NCI-H748 treated with DMSO at 0.1 percent for 48 hours (cell line): Measurements from ENCODE around the gene MSH2.
"Not testable (repeated sequence)": the region's sequence is repeated elsewhere in the genome, so short reads cannot be mapped to it uniquely, and the experiment has no call there.

Experiments
- DNase-seq: peaks from one replicate; lab custom pipeline; 2025; lab: John Stamatoyannopoulos, UW

The MSH2 gene

GRCh38 chr2:47484396-47484795 is 81.4 kb downstream of the MSH2 start:
- no peak for DNase-seq

- DNase-seq, result no peak
These were observed 82.2 kb downstream of the MSH2 start for GRCh38 chr2:47485177-47485576.

GRCh38 chr2:47485751-47486300 is 82.9 kb downstream of the MSH2 start:
- no peak for DNase-seq

- DNase-seq, result no peak
These were observed 84.0 kb downstream of the MSH2 start for GRCh38 chr2:47486841-47487497.

GRCh38 chr2:47487498-47487875 is 84.5 kb downstream of the MSH2 start:
- DNase-seq, result no peak

GRCh38 chr2:47488870-47489584 is 86.1 kb downstream of the MSH2 start:
- DNase-seq, result no peak

- DNase-seq, result no peak
These were observed 87.5 kb downstream of the MSH2 start for GRCh38 chr2:47490406-47490805.

GRCh38 chr2:47493317-47494035 is 90.5 kb downstream of the MSH2 start:
- no peak for DNase-seq

- no peak for DNase-seq
These were observed 91.5 kb downstream of the MSH2 start for GRCh38 chr2:47494267-47495130.

- DNase-seq, result no peak
These were observed 95.0 kb downstream of the MSH2 start for GRCh38 chr2:47497843-47498460.

- no peak for DNase-seq
These were observed 96.1 kb downstream of the MSH2 start for GRCh38 chr2:47499093-47499492.

GRCh38 chr2:47499621-47500309 is 96.8 kb downstream of the MSH2 start:
- no peak for DNase-seq

- no peak for DNase-seq
These were observed 98.6 kb downstream of the MSH2 start for GRCh38 chr2:47501374-47502200.

GRCh38 chr2:47502498-47502897 is 99.5 kb downstream of the MSH2 start:
- DNase-seq, result not testable (repeated sequence)

GRCh38 chr2:47503481-47504070 is 100.6 kb downstream of the MSH2 start:
- DNase-seq, result no peak

- DNase-seq, result no peak
These were observed 101.3 kb downstream of the MSH2 start for GRCh38 chr2:47504174-47504810.

- DNase-seq, result no peak
These were observed 103.1 kb downstream of the MSH2 start for GRCh38 chr2:47506024-47506423.

- no peak for DNase-seq
These were observed 103.5 kb downstream of the MSH2 start for GRCh38 chr2:47506436-47506835.

GRCh38 chr2:47508080-47508479 is 105.1 kb downstream of the MSH2 start:
- no peak for DNase-seq
